Activated T-helper 9 cell treated with anti-CD3 and anti-CD28 coated beads, Interleukin-2, amount 50 U/mL, for 16 hours (primary cell): ENCODE data around the gene ITPR2.

Experiments used
- DNase-seq: peaks from one replicate; pipeline ENCODE4 v3.0.0-alpha.2; 2020; ENCODE audit warnings: low read depth

ITPR2 gene

DNA sequence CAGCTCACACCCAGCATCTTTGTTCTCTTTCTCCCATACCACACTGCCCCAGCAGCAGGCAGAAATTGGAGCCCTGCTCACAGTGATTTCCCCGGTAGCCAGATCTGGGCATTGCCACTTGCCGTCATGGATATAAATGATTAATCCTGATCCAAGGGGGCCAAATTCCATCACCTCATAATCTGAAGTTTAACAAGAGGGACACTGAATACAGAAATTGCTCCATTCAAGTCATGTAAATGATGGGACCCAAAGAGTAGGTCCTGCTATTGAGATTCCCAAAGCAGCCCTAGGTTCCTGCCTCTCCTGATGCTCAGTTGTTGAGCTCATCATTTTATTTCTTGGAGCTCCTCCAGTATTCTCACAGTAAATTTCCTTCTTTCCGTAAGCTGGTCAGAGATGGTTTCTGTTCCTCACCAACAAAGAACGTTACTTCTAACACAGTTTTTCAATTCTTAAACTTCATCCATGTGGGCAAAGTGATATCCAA is 11.7 kb downstream of the ITPR2 start:
- no peak for DNase-seq

DNA sequence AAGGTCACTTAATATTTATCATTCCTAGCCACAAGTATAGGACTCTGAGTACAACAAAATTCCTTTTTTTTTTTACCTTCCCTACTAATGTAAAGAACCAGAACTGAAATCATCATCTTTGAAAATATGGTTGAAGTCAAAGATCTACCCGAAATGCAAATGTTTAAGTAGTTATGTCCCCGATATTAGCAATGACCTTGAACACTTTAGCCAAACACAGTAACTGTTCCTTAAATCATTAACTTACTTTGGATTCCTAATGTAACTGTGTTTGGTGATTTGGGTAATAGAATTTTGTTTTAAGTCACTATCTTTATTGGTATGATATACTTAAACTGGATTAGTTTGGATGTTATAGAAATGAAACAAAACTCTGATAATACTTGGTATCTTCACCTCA is 14.4 kb downstream of the ITPR2 start:
- no peak for DNase-seq

DNA sequence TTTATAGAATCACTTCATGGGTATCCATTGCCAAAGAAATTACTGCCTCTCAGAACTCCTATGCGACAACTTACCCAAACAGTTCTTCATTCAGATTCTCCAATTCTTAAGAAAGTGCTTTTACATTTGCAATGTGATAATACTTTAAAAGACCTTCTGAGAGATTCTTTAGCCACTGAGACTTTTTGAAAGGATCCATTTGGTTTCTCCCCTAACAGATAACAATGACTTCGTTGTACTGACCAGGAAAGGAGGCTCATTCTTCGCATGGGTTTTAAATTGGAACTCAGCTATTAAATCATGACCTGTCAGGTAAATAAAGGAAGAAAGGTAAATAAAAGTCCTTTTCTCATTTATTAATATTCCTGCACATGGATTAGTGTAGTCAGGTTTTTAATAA is 14.8 kb downstream of the ITPR2 start:
- no peak for DNase-seq

DNA sequence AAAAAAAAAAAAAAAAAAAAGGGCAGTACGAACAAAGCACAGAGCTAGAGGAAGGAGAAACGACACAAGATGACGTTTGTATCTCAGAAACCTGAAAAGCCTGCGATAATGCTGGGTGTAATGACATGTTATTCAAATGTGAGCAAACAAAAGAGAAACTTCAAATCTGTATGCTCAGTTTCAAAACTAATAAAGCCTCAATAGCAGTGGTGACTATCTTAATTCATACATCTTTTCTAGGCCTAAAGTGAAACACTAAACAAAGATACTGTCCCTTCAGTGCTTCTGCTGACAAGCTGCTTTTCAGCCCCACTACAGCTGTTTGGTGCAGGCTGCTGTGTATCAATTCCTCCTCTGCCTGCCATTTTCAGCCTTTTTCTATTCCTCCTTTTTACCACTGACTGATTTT is 15.8 kb downstream of the ITPR2 start:
- no peak for DNase-seq

DNA sequence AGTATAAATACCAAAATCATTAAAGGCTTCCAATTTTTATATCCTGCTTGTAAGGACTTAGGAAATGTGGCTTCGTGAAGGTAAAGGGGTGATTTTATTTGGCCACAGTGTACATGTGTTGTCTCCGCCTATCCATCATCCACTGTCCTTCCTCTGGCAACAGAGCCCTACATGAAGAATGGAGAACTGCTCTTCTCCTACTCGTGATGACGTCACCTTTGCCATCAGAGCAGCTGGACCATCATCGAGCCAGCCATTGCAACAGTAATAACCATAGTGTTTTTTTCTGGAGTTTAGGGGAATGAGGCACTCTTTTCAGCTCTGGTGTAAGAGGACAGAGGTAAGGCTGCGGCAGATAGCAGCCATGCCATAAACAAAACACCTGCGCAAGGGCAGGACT is 19.2 kb downstream of the ITPR2 start:
- DNase-seq: no peak

DNA sequence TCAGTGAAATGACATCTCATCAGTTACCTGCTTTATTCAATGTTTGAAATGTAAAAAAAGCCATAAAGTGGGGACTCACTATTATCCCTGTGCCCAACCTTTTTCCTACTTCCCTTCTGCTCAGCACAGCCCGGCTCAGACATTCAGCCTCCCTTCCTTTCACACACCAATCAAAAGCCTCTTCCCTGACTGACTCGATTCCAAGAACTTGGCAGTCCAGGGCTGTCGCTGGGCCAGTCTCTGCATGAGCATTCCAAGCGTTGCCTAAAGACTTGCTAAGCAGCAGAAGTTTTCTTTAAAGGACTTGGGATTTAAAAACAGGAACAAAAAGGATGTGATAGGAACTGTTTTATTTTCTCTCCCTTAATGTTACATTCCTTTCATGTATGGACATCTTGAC is 22.7 kb downstream of the ITPR2 start:
- no peak for DNase-seq

DNA sequence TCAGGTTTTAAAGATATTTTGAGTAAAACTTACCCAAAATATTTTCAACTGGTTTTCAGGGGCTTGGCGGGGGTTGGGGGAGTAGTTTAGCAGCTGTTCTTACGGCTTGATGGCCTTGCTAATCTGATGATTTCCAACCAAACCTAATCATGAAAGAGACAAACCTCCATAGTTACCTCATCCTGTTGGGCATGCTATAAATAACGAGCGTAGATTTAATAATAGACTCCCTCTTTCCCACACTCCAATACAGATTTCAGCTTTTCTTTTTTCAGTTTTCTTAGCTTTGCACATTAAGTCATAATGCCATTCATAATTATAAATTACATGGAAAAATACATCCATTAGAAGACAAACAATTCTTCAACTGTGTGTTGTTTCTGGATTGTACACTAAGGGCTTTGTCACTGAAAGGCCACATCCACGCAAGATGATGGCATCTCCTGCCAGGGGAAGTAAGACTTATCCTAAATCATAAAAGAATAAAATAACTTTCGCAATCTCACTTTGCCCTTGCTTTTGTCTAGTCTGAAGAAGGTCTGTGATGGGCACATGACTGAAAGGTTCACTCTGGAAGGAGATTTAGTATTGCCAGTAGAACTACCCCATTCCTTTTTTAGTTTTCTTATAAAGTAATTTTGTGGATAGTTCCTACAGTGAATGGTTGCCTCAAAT is 23.2 kb downstream of the ITPR2 start:
- no peak for DNase-seq

DNA sequence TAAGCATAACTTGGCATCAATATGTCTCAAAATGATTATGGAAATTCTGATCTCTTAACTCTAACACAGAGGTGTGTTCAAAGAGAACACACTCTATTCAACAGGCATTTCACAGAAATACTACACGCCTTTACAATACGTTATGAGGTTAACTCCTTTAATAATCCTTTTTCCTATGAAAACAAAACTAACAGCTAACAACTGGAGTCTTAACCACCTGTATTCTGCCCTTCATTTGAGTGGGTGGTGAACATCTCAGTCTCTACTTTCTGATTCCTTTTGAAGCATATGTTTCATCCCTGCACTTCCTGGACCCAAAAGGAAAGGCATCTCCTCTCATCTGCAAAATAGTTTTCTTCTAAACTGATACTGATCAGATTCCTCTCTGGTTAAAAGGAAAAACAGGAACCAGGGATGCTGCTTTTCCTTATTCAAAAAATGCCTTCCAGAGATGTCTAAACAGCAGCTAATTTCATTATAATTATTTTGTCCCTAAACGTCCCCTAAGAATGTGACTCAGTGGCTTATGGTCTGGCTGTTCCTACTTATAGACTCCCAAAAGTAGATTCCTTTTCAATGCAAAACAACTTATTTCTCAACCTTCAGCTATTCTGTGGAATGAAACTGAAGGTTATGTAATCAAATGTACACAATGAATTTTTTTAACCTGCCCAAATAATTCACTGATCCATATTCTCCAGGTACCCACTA is 24.1 kb downstream of the ITPR2 start:
- no peak for DNase-seq

DNA sequence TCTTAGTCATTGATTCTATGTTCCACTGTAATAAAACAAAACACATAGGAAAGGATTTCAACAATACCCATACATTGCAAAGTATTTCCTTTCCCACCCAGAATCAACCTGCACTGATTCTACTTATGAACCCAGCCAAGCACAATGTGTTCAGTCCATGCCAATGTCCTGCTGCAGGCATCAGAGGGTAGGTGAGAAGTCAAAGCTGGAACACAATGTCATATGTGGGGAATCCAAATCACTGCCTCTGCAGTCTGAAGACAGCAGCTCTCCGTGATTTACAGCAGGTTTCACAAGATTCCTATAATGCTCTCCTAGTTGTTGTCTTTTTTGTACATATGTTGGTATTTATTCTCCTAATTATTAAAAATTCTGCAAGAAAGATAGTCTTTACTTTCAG is 25.7 kb downstream of the ITPR2 start:
- DNase-seq: no peak

DNA sequence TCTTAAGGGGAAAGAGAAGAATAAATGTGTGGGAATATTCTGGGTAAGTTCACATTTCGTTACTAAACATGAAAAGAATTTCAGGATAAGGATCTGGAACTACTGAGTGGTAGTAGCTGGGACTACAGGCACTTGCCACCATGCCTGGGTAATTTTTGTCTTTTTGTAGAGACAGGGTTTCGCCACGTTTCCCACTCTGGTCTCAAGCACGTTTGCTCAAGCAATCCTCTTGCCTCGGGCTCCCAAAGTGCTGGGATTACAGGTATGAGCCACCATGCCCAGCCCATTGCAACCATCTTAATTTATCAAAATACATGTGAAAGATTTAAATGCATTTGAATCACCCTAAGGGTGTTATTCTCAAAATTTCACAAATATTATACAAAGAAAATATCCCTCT is 26.4 kb downstream of the ITPR2 start:
- no peak for DNase-seq

DNA sequence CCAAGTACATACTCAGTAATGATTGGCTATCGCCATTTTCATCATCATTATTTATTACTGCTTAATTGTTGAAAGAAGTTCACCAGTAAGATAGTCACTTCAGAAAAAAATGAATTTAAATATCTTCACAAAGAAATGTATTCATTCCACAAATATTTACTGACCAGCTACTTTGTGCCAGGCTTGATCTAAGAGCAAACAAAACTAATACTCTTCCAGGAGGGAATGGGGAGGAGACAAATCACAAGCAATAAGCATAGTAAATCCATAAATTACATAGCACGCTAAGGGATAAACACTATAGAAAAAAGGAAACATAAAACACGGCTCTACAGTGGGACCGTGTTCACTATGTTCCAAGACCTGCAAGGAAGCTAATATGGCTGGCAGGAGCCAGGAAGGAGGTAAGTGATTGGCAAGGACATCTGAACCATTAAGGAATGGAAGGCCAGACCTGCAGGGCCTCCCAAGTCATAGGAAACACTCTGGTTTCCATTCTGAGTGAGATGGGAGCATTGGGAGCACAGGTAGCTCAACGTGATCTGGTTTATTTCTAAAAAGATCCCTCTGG is 27.5 kb downstream of the ITPR2 start:
- DNase-seq: no peak

DNA sequence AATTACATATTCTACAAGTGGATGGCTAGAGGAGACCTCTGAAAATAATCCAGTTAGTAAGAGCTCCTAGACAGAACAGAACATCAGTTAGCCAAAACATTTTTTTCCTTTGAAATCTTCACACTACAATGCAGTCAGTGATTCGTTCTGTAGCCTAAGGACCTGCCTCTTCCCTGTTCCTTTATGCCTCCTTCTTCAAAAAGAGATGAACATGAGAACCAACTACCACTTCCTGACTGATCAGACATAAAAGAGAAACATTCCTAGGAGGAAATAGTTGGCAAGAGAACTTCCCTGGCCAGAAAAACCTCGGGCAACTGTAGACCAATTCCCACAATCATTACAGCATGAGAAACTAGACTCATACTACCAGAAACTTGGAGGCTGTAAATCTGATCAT is 29.4 kb downstream of the ITPR2 start:
- DNase-seq: no peak

DNA sequence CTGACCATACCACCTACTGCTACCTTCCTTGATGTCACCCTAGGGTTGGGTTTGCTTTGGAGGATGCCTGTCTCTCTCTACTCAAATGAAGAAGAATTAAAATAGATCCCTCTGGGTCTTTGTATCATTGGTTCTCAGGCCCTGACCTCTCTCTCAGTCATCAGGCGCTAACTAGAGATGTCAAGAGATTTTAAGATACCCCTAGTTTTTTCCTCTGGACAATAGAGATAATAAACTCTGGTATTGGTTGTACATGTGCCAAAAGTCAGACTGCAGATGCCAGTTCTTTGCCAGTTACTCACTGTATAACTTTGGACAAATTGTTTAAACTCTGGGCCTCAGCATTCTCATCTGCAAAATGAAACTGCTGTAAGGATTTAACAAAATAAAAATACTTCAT is 31.5 kb downstream of the ITPR2 start:
- no peak for DNase-seq

DNA sequence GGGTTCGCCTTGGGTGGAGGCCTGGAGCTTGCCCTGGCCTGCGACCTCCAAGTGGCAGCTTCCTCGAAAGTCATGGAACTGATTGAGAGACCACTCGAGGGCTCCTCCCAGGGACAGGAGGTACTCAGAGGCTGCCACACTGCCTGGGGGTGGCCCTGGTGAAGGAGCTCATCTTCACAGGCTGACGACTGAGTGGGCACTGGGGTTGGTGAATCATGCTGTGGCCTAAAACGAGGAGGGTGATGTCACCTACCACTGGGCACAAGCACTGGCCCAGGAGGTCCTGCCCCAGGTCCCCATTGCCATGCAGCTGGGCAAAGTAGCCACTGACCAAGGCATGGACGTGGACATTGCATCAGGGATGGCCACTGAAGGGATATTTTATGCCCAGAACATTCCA is 32.1 kb downstream of the ITPR2 start:
- DNase-seq: no peak

DNA sequence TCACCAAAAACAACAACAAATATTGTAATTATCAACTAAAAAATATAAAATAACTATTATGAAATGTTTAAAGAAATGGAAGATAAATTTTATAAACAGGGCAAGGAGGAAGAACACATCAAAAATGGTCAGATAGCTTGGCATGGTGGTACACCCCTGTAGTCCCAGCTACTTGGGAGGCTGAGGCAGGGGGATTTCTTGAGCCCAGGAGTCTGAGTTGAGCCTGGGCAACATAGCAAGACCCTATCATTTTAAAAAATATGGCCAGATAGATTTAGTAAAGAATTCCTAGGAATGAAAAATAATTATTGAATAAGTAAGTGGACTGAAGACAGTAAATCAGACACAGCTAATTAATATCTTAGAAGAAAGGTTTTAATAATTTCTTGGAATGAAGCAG is 32.6 kb downstream of the ITPR2 start:
- no peak for DNase-seq

DNA sequence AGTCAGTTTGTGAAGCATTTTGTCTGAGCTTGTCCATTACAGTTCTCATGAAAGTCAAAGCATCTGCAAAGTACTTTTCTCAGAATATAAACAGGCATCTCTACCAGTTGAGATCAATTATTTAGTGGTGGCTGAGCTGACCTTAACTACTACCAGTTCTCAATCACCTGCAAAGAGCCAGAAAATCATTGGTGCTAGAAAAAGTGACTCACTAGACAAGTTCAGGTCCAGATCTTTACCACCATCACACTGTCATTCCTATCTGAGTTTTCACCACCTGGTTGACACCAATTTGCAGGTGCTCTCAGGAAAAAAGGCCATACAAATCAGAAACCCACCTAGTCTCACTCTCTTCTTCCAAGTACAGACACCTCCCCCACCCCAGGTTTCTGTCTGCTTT is 33.3 kb downstream of the ITPR2 start:
- no peak for DNase-seq

DNA sequence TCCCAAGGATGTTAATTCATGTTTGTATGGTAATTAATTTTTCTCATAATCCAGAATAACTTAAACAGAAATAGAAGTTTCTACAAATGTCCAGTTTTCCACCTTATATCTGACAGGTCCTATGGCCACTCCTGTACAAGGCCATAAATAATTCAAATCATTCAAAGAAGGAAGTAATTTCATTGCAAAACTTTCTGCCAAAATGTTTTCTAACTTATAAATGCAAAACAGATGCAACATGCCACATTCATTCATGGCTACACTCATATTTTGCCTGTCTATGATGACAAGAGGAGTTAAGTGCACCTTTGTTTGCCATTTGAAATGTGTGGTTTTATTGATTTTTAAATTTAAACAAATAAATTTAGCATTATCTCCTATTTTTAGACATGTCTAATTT is 34.4 kb downstream of the ITPR2 start:
- DNase-seq: no peak

DNA sequence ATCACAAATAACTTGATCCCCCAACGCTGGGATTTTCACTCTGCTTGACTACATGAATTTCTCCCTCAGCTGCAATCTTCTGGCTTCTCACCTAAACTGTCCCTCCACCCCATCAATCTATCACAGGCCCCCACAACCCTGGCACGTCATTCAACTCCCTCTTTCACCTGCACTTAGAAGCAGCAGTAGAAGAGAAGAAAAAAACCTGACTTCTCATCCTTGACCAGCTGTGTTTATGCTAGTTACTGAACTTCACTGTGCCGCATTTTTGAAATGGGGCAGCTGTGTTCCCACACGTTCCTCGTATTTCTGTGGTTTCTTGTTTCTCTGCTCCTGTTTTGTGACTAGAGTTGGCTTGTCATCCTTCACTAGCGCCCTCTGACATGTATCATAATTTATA is 35.0 kb downstream of the ITPR2 start:
- no peak for DNase-seq

DNA sequence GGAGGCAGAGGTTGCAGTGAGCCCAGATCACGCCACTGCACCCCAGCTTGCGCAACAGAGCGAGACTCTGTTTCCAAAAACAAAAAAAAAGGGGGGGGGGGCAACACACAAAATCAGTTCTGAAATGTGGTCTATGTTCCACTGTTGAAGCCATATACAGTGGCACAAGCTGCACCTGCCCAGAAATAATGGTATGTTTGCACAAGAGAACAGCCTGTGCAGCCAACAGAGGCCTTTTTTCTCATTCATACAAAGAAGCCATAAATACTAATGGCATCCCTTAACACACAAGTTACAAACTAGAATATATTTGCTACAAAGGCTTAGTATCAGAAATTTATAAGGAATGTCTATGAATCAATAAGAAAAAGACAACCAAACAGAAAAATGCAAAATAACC is 37.1 kb downstream of the ITPR2 start:
- no peak for DNase-seq

DNA sequence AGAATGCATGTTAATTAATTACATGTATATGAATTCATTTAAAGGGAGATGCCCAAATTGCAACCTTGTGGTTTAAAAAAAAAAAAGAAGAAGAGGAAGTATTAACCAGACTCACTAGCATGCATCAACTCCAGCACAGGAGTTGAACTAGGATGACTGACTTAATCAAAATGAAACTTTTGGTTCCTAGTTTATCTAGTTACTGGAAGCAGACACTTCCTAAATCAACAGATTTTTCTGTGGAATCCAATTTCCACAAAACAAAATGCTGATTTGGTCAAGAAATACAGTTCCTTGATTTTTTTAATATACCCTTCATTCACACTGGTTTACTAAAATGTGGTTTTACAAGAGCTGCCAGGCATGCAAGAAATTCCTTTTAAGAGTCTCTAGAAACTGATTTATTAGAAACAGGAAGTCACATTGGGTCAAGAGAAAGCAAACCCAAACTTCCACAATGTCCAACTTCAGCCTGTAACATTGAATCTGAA is 41.6 kb downstream of the ITPR2 start:
- DNase-seq: no peak

DNA sequence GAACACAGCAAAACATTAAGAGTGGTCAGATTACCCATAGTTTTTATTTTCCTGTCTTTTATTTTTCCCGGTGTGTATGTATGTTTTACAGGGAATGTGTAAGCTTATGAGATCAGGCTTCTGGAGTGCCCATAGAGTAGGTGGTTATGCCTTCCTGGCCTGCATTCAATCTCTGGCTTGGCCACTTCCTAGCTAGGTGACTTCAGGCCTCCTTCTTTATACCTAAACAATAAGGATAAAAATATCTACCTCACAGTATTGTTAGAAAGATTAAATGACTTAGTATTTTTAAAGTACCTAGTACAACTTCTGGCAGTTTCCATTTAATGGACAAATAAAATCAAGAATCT is 42.4 kb downstream of the ITPR2 start:
- no peak for DNase-seq

DNA sequence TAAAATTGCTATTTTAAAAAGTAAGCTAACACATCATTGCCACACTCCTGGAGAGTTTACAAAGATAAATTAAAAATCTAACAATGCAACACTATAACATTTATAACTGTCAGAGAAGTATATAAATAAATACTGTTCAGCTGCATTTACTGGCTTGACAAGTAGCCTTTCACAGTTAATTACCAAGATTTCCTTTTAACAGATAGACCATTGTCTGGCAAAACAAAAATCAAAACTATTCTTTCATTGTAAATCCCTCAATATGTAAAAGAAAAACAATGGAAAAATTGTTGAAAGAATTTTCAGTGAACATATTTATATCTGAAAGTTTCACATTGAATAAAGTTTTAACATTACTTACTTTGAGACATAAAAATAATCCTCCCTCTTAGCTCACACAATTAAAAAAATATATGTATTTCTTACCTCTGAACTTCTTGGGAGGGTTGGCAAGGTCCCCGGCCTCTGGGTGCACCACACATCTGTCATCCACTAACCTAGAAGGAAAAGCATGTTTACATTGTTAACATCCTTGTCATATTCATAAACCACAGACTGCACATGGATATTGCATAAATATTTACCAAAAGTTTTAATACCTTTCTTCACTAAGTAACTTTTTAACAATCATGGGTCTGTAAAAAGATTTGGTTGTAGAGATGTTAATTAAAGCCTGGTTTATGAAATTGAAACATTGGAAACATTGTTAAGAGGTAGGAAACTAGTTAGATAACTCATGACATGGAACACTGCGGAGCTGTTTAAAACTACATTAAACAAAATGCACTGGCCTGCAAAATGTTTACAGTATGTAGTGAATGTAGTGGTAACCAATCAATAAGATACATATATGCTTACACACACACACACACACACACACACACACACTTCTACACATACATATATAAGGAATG is 43.0 kb downstream of the ITPR2 start:
- DNase-seq: no peak
